Fibroblast of pulmonary artery (primary cell): ENCODE results near the gene LRP2.
A peak's percentile ranks its signal among the peaks of the same experiment; 100 is the strongest.

Experiments
- DNase-seq: peaks from one replicate; pipeline ENCODE4 v3.0.0-alpha.2; 2010; ENCODE audit warnings: low read depth
- H3K4me3 ChIP-seq: replicated peaks from 2 replicates; pipeline ENCODE4 v1.5.1; 2011; ENCODE audit warnings: low read depth, mild to moderate bottlenecking, control low read depth, low read length, moderate library complexity
- TF ChIP-seq, protein P1 (sequence below): IDR thresholded peaks from 2 replicates; pipeline ENCODE4 v1.5.1; 2011; ENCODE audit warnings: mild to moderate bottlenecking, control low read depth, low read length, inconsistent platforms; ENCODE audit errors: missing control alignments

Gene LRP2

DNA sequence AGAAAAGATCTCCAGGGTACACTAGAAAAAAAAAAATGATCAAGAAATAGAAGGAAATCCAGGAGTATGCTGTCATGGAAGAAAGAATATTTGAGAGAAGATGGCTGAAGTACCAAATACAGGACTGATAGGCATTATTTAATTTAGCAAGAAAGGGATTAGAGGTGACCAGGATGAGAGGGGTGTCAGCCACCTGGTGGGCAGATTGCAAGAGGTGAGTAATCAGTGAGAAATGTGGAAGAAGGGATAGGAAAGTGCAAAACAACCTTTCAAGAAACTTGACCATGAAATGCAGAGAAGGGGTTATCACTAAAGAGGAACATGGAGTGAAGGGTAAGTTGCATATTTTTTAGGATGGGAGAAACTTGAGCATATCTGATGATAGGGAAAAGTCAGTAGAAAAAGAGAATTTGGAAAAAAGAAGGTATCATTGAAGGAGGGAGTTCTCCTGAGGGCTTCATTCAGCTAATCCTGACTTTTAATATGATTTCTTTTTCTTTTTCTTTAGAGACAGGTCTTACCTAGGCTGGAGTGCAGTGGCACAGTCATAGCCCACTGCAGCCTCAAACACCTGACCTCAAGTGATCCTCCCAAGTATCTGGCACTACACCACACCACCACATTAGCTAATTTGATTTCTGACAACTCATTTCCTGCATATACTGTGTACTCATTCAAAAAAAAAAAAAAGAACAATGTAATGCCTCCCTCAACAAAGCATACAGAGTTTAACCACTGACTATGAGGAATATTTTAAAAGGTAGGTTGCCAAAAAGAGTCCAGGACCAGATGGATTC, 101.3 kb downstream of the LRP2 start:
- DNase-seq: no peak
- TF ChIP-seq, protein P1, sequence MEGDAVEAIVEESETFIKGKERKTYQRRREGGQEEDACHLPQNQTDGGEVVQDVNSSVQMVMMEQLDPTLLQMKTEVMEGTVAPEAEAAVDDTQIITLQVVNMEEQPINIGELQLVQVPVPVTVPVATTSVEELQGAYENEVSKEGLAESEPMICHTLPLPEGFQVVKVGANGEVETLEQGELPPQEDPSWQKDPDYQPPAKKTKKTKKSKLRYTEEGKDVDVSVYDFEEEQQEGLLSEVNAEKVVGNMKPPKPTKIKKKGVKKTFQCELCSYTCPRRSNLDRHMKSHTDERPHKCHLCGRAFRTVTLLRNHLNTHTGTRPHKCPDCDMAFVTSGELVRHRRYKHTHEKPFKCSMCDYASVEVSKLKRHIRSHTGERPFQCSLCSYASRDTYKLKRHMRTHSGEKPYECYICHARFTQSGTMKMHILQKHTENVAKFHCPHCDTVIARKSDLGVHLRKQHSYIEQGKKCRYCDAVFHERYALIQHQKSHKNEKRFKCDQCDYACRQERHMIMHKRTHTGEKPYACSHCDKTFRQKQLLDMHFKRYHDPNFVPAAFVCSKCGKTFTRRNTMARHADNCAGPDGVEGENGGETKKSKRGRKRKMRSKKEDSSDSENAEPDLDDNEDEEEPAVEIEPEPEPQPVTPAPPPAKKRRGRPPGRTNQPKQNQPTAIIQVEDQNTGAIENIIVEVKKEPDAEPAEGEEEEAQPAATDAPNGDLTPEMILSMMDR: no peak

DNA sequence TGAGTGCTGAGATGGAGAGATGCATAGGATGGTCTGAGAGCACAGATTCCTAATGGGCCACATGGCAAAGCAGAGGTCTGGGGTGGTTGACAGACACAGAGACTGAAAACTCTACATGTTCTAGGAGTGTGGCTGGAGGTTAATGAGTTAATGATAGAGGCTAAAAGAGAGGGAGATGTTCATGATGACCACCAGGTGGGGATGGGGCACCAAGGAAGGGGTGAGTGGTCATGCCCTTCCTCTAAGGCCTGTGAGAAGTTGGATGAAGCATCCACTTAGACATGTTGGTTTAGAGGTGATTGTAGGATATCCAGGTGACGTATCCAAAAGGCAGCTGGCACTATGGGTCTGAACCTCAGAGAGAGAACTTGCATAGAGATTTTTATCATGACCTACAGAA, 102.1 kb downstream of the LRP2 start:
- TF ChIP-seq, protein P1: no peak
- no peak overlapping the region for H3K4me3 ChIP-seq
- DNase-seq: no peak

More for the DNA sequence above, 101.3 kb downstream of the LRP2 start:
- no peak overlapping the region for H3K4me3 ChIP-seq

DNA sequence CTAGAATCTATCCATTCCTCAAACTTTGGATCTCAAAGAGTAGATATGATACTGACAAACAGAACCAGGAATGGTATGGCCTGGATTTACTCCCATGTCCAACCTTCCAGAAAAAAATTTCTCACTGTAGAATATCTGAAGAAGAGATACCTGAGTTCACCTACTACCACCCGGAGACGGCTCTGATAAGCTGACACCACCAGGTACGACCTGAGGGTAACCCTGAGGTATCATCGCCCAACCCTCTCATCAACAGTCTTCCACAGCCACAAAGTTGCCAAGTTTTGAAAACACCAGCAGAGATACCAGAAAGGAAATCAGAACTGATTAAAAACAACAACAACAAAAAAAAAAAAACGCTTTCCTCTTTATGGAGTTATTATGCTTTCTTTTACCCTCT, 102.9 kb downstream of the LRP2 start:
- no peak overlapping the region for H3K4me3 ChIP-seq
- TF ChIP-seq, protein P1: no peak
- DNase-seq: no peak

DNA sequence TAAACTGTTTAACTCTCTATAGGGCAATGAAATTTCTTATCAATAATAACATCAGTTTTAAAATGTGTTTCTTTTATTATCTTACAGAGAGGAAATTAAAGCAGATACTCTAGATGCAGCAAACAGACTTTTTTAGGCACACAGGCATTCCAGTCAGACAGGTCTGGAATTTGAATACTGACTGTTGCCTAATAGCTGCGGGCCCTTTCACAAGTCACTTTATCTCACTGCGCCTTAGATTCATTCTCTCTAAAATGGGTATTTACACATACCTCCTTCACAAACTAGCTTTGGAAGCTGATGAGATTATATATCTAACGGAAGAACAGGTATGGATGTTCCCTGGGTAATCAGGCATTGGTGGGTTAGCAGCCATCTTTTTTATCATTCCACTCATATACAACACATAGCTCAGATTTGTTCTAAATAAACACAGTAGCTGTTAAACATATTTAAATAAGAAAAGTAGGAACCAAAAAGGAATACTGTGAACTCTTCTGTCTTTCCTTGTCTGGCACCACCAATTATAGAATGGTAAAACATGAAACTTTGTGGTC, 104.2 kb downstream of the LRP2 start:
- no peak overlapping the region for H3K4me3 ChIP-seq
- peak; percentile 8 for DNase-seq
- TF ChIP-seq, protein P1: no peak

DNA sequence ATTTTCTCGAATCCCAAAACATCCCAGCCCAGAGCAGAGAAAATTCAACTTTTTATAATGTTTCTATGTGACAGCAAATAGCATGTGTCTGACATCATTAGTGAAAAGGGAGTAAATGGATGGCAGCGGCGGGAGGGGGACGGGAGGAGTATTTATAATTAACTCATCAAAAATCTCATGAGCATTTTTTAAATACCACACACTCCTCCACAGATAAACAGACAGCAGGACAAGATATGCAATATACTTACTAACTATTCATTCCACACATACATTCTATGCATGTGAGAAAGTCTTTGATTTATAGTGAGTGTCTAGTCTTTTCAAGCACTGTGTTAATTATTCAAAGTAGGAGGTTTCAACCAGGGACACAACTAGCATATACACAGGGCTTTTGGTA, 107.6 kb downstream of the LRP2 start:
- DNase-seq: no peak
- no peak overlapping the region for H3K4me3 ChIP-seq
- TF ChIP-seq, protein P1: no peak

DNA sequence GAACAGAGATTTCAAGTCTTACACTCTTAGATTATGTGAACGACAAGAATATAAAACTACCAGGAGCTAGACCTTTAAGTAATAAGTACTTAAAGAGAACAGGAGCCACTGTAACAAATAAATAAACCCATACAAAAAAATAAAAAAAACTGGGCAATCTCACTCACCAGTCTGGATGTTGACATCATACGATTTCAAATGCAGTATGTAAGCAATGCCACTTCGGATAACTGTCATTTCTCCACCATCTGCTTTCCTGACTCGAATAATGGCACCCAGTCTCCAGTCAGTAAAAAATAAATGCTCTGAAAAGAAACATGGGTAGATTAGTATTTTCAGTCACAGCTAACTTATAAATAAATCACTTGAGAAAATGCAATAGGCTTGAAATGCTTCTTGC, 115.1 kb downstream of the LRP2 start:
- no peak for DNase-seq
- no peak overlapping the region for H3K4me3 ChIP-seq
- TF ChIP-seq, protein P1: no peak
